Calu3 (cell line): Measurements from ENCODE around the gene DNAJC22. TPM values are rescaled to one million over a fixed set of nuclear protein-coding genes. Genes with fewer than 3 reads are reported as not detected.

ENCODE experiments used
- BruUV-seq: library from RNA; stranded (reverse); fragments of 400-500 nt; replicated peaks from 2 replicates; lab custom pipeline; 2021; lab: Mats Ljungman, UMichigan
- CTCF ChIA-PET: fragments of 300-600 bp; sonication (Branson Sonifier 250); formaldehyde crosslinking; loops from one replicate; lab custom pipeline; 2022; ENCODE audit warnings: antibody characterized with exemption; lab: Charles Lee
- DNase-seq: peaks from one replicate; pipeline ENCODE4 v3.0.0; 2022
- H3K27ac Mint-ChIP-seq: one replicate; pipeline ENCODE4 v1.8.0; 2022; ENCODE audit warnings: mixed read lengths; ENCODE audit not compliant: unreplicated experiment
- H3K27me3 Mint-ChIP-seq: one replicate; pipeline ENCODE4 v1.8.0; 2022; ENCODE audit warnings: mixed read lengths; ENCODE audit not compliant: unreplicated experiment
- H3K36me3 Mint-ChIP-seq: one replicate; pipeline ENCODE4 v1.8.0; 2022; ENCODE audit warnings: mild to moderate bottlenecking, moderate library complexity, mixed read lengths; ENCODE audit not compliant: insufficient read depth, unreplicated experiment
- H3K4me1 Mint-ChIP-seq: one replicate; pipeline ENCODE4 v1.8.0; 2022; ENCODE audit warnings: mild to moderate bottlenecking, low read depth, mixed read lengths; ENCODE audit not compliant: unreplicated experiment
- H3K4me3 Mint-ChIP-seq: one replicate; pipeline ENCODE4 v1.8.0; 2022; ENCODE audit warnings: mild to moderate bottlenecking, low read depth, moderate library complexity, mixed read lengths; ENCODE audit not compliant: unreplicated experiment
- H3K9me3 Mint-ChIP-seq: one replicate; pipeline ENCODE4 v1.8.0; 2022; ENCODE audit warnings: low read depth, mixed read lengths; ENCODE audit not compliant: unreplicated experiment
- CTCF ChIP-seq: fragments of 200-600 bp; IDR thresholded peaks from one replicate; pipeline ENCODE4 v1.8.0; 2022; ENCODE audit warnings: antibody characterized with exemption; ENCODE audit not compliant: unreplicated experiment
- intact Hi-C: fragments of 100-400 bp; cut with micrococcal nuclease; formaldehyde crosslinking; loops from one replicate; pipeline ENCODE4 v1.10.0; 2022; ENCODE audit not compliant: unreplicated experiment
- total RNA-seq: library from RNA; stranded (reverse); gene quantifications from 2 replicates; pipeline ENCODE4 v1.2.3, GENCODE V29; 2022

Gene DNAJC22
- total RNA-seq, 1 experiment from 2014 or later = 9.6 TPM

GRCh38 chr12:49325606-49326005 lies 21.1 kb upstream of the DNAJC22 start:
- Mint-ChIP-seq H3K9me3 (no peaks in the 10 kb centered on the region), H3K4me3 (no peak overlapping the region), H3K36me3 (peaks cover 39% of the 10 kb centered on the region), H3K27ac (no peak overlapping the region), H3K4me1 (no peaks in the 10 kb centered on the region), H3K27me3 (no peaks in the 10 kb centered on the region)
- intact Hi-C loops = no loop called here
- BruUV-seq = no TSS peak
- TF ChIP-seq CTCF = no peak
- no peak for DNase-seq
- CTCF ChIA-PET = no interaction called here

- Mint-ChIP-seq H3K9me3 (no peaks in the 10 kb centered on the region), H3K27ac (no peak overlapping the region), H3K27me3 (no peaks in the 10 kb centered on the region), H3K4me1 (no peaks in the 10 kb centered on the region), H3K4me3 (no peak overlapping the region), H3K36me3 (peaks cover 47% of the 10 kb centered on the region)
- TF ChIP-seq CTCF = no peak
- no peak for DNase-seq
- BruUV-seq = no TSS peak
- CTCF ChIA-PET = no interaction called here
- intact Hi-C loops = no loop called here
Observed at GRCh38 chr12:49327368-49327767, 19.3 kb upstream of the DNAJC22 start.

- Mint-ChIP-seq H3K27ac (no peak overlapping the region), H3K36me3 (peaks cover 47% of the 10 kb centered on the region), H3K4me3 (no peak overlapping the region), H3K9me3 (no peaks in the 10 kb centered on the region), H3K4me1 (no peaks in the 10 kb centered on the region), H3K27me3 (no peaks in the 10 kb centered on the region)
- DNase-seq = no peak
- intact Hi-C loops = no loop called here
- TF ChIP-seq CTCF = no peak
- CTCF ChIA-PET = no interaction called here
- no TSS peak for BruUV-seq
Observed at GRCh38 chr12:49327887-49328286, 18.8 kb upstream of the DNAJC22 start.

- H3K27me3 Mint-ChIP-seq = no peaks in the 10 kb centered on the region
- no peak overlapping the region for H3K4me3 Mint-ChIP-seq
- BruUV-seq = no TSS peak
- H3K36me3 Mint-ChIP-seq = peaks cover 40% of the 10 kb centered on the region
- H3K9me3 Mint-ChIP-seq = no peaks in the 10 kb centered on the region
- CTCF ChIA-PET = no interaction called here
- DNase-seq = no peak
- intact Hi-C loops = no loop called here
- no peak for TF ChIP-seq CTCF
- no peak overlapping the region for H3K27ac Mint-ChIP-seq
- H3K4me1 Mint-ChIP-seq = no peaks in the 10 kb centered on the region
Observed at GRCh38 chr12:49328816-49329215, 17.9 kb upstream of the DNAJC22 start.
